K562 (cell line): ENCODE results near the gene RIMKLA. TPM values are rescaled to one million over a fixed set of nuclear protein-coding genes. Genes with fewer than 3 reads are reported as not detected.

Experiments used
- ATAC-seq: fragments of 200-7000 bp; cut with Tn5 transposase; 3 replicates; pipeline ENCODE4 v1.9.1; 2020; ENCODE audit warnings: moderate library complexity
- BruUV-seq: library from RNA; stranded (reverse); fragments of 400-500 nt; replicated peaks from 2 replicates; lab custom pipeline; 2021; lab: Mats Ljungman, UMichigan
- CTCF ChIA-PET: fragments of 300-600 bp; formaldehyde crosslinking; extraction: SDS; loops from one replicate; lab custom pipeline; 2021; ENCODE audit warnings: low intra/inter-chr PET ratio; lab: Yijun Ruan, JAX
- POLR2A ChIA-PET: fragments of 300-600, 350-650 bp; sonication (Branson Sonifier 250); formaldehyde crosslinking; extraction: SDS; loops from one replicate; lab custom pipeline; 2021; ENCODE audit warnings: antibody characterized with exemption, inconsistent platforms; lab: Yijun Ruan, JAX
- DNase-seq, 4 experiments: peaks; one replicate each; pipeline versions ENCODE4 v3.0.0 to v3.0.0-alpha.2; 2011 to 2018; ENCODE audit warnings: low spot score in 3 of 4, mixed read lengths in 3 of 4; ENCODE audit errors: extremely low read depth in 1 of 4
- FAIRE-seq: peaks from 2 replicates; lab custom pipeline; 2011; peaks lifted over from hg19 to GRCh38; lab: Jason Lieb, UNC
- H2AFZ ChIP-seq: 2 replicates; pipeline ENCODE4 v1.6.0; 2011; ENCODE audit warnings: low read depth, low read length, control low read depth, inconsistent platforms
- H3K27ac ChIP-seq: fragments of 200-600 bp; 3 replicates; pipeline ENCODE4 v1.8.0; 2011; ENCODE audit warnings: low read depth, mild to moderate bottlenecking, control low read depth, inconsistent platforms, low read length, moderate library complexity, mixed read lengths; ENCODE audit errors: extremely low read depth
- H3K27me3 ChIP-seq, 2 experiments: fragments of 300-600 bp in 1 of 2; 2 replicates in 1 of 2; 3 replicates in 1 of 2; pipeline versions ENCODE4 v1.6.0 to v1.8.0; 2011; ENCODE audit warnings: inconsistent platforms in 2 of 2, low read length in 2 of 2, mild to moderate bottlenecking in 1 of 2, mixed read lengths in 1 of 2, moderate library complexity in 1 of 2; ENCODE audit not compliant: control insufficient read depth in 2 of 2, insufficient read depth in 2 of 2
- H3K36me3 ChIP-seq: fragments of 300-600 bp; 3 replicates; pipeline ENCODE4 v1.8.0; 2011; ENCODE audit warnings: mild to moderate bottlenecking, low read length, inconsistent platforms; ENCODE audit not compliant: control insufficient read depth, insufficient read depth
- H3K4me1 ChIP-seq, 2 experiments: fragments of 200-600 bp in 1 of 2; replicated peaks in 1 of 2; 2 replicates in 1 of 2; 3 replicates in 1 of 2; pipeline versions ENCODE4 v1.5.1 to v1.8.0; 2011; ENCODE audit warnings: inconsistent platforms in 2 of 2, low read length in 2 of 2, mild to moderate bottlenecking in 1 of 2, mixed read lengths in 1 of 2, moderate library complexity in 1 of 2; ENCODE audit not compliant: control insufficient read depth in 2 of 2, insufficient read depth in 2 of 2
- H3K4me2 ChIP-seq: 2 replicates; pipeline ENCODE4 v1.6.1; 2011; ENCODE audit warnings: low read length, control low read depth, inconsistent platforms, mixed read lengths; ENCODE audit not compliant: insufficient read depth
- H3K4me3 ChIP-seq: fragments of 200-600 bp; sonication (generic), shearing (Covaris generic); 2 replicates; pipeline ENCODE4 v1.5.1; 2016; ENCODE audit warnings: control low read depth, inconsistent platforms
- H3K79me2 ChIP-seq: fragments of 200-600 bp; 3 replicates; pipeline ENCODE4 v1.8.0; 2011; ENCODE audit warnings: low read length, inconsistent platforms; ENCODE audit not compliant: control insufficient read depth, insufficient read depth
- H3K9ac ChIP-seq, 2 experiments: 2 replicates each; pipeline versions ENCODE4 v1.6.0 to v1.6.1; 2011; ENCODE audit warnings: low read depth in 2 of 2, low read length in 2 of 2, control low read depth in 1 of 2, inconsistent platforms in 1 of 2, mild to moderate bottlenecking in 1 of 2, mixed read lengths in 1 of 2; ENCODE audit not compliant: insufficient read depth in 1 of 2
- H3K9me1 ChIP-seq: one replicate; pipeline ENCODE4 v1.6.0; 2011; ENCODE audit warnings: inconsistent platforms, mild to moderate bottlenecking, low read length, moderate library complexity; ENCODE audit not compliant: control insufficient read depth, insufficient read depth
- H3K9me3 ChIP-seq: replicated peaks from 2 replicates; pipeline ENCODE4 v1.5.1; 2011; ENCODE audit warnings: low read depth, low read length, inconsistent platforms; ENCODE audit not compliant: control insufficient read depth, insufficient read depth
- H4K20me1 ChIP-seq: replicated peaks from 2 replicates; pipeline ENCODE4 v1.6.1; 2011; ENCODE audit warnings: low read length, inconsistent platforms, mixed read lengths; ENCODE audit not compliant: control insufficient read depth, insufficient read depth
- E2F1 ChIP-seq: sonication (generic); formaldehyde crosslinking; IDR thresholded peaks from 2 replicates; pipeline ENCODE4 v1.8.1; 2023; ENCODE audit warnings: mild to moderate bottlenecking, missing genetic modification reagents, moderate library complexity
- PYGO2 ChIP-seq: fragments of 450-650 bp; IDR thresholded peaks from 2 replicates; pipeline ENCODE4 v1.6.1; 2016; ENCODE audit warnings: mild to moderate bottlenecking, missing genetic modification characterization, moderate library complexity, missing compliant biosample characterization
- SNIP1 ChIP-seq: fragments of 450-650 bp; IDR thresholded peaks from 2 replicates; pipeline ENCODE4 v1.7.1; 2017; ENCODE audit warnings: low read depth, mild to moderate bottlenecking
- in situ Hi-C: fragments of 300-500 bp; cut with MboI; formaldehyde crosslinking; loops from 4 replicates; pipeline ENCODE4 v1.15.0; 2018; ENCODE audit warnings: inconsistent platforms, mixed read lengths
- intact Hi-C: fragments of 100-400 bp; cut with micrococcal nuclease; formaldehyde crosslinking; loops from 2 replicates; pipeline ENCODE4 v1.14.2; 2022
- polyA plus RNA-seq, 8 experiments: library from polyadenylated mRNA; depleted of rRNA in 4 of 8; stranded (reverse) in 5 of 8; unstranded in 3 of 8; fragments of >200 nt; fragmentation: Nextera tagmentation in 2 of 8; fragmentation: Illumina TruSeq in 1 of 8; extraction: Ambion mirVana in 2 of 8; extraction: Trizol in 1 of 8; gene quantifications; 2 replicates each; pipeline versions ENCODE4 v1.2.1 to v1.2.3, GENCODE V29; 2011 to 2014; ENCODE audit warnings: inconsistent platforms in 1 of 8, missing spikeins in 1 of 8
- total RNA-seq, 7 experiments: library from RNA; depleted of rRNA in 6 of 7; stranded (reverse); fragments of >200 nt in 6 of 7; fragmentation: Illumina TruSeq in 2 of 7; extraction: Trizol in 2 of 7; gene quantifications; 2 replicates each; pipeline versions ENCODE4 v1.2.1 to v1.2.3, GENCODE V29; 2011 to 2021; ENCODE audit warnings: low replicate concordance in 1 of 7
- TF ChIP-seq, protein P1 (sequence below): fragments of 250-450 bp; sonication (Bioruptor Pico); IDR thresholded peaks from 2 replicates; pipeline ENCODE4 v1.5.0; 2021
- TF ChIP-seq, protein P2 (sequence below): fragments of 450-650 bp; IDR thresholded peaks from 2 replicates; pipeline ENCODE4 v1.6.1; 2016; ENCODE audit warnings: antibody characterized with exemption

The RIMKLA gene
- total and polyA plus RNA-seq, 9 of the 15 experiments (the other 6 are each of a cell fraction or from before 2014, with no cell fraction given) = 0.02 TPM; not detected in 8

- TF ChIP-seq, protein P1, sequence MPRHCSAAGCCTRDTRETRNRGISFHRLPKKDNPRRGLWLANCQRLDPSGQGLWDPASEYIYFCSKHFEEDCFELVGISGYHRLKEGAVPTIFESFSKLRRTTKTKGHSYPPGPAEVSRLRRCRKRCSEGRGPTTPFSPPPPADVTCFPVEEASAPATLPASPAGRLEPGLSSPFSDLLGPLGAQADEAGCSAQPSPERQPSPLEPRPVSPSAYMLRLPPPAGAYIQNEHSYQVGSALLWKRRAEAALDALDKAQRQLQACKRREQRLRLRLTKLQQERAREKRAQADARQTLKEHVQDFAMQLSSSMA = no peak
- TF ChIP-seq SNIP1 = no peak
- TF ChIP-seq, all 486 proteins: peak for 0
Observed at GRCh38 chr1:42369471-42369870, 11.1 kb upstream of the RIMKLA start (continued).

DNA sequence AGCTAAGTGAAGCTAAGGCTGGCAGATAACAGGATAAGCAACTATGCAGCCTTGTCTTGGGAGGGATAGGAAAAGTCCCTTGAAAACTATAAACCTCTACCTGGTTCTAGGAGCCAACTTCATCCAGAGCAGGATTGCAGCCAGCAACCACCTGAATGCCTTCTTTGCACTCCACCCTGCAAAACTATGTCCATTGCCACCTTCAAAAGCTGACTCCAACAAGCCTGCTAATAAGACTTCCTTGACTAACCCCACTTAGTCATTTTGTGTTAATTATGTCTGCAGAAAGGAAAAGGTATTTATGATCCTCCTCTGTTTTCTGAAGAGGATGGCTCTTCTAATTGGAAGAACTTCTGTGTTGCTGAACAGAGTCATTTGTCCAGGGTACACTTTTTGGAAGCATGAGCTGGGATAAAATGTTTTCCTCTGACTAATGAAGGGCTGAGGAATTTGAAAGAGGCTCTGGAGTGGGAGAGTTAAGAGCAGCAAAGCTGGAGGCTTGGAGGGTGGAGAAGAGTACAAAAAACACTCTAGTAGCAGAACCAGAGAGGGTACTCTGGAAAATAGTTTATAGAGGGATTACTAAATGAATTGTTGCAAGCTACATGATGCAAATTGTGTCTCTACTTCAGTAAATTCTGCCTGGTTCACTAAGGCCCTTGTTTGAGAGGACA lies 9.6 kb upstream of the RIMKLA start:
- Histone ChIP-seq H3K27me3 (peaks cover 10 to 13% of the 10 kb centered on the region in 2 experiments; a peak in 3 of 5 replicates), H3K27ac (no peak overlapping the region), H3K9ac (no peak overlapping the region), H3K4me1 (no peaks in the 10 kb centered on the region), H4K20me1 (no peaks in the 10 kb centered on the region), H3K79me2 (no peaks in the 10 kb centered on the region), H3K36me3 (no peaks in the 10 kb centered on the region), H3K4me2 (no peak overlapping the region), H3K9me1 (no peaks in the 10 kb centered on the region), H3K4me3 (no peak overlapping the region), H3K9me3 (no peaks in the 10 kb centered on the region), H2AFZ (no peak overlapping the region)
- FAIRE-seq (no peak), ATAC-seq (no peak), DNase-seq (no peak)
- BruUV-seq = no TSS peak
- intact Hi-C loops = no loop called here
- in situ Hi-C loops = no loop called here
- TF ChIP-seq, protein P2, sequence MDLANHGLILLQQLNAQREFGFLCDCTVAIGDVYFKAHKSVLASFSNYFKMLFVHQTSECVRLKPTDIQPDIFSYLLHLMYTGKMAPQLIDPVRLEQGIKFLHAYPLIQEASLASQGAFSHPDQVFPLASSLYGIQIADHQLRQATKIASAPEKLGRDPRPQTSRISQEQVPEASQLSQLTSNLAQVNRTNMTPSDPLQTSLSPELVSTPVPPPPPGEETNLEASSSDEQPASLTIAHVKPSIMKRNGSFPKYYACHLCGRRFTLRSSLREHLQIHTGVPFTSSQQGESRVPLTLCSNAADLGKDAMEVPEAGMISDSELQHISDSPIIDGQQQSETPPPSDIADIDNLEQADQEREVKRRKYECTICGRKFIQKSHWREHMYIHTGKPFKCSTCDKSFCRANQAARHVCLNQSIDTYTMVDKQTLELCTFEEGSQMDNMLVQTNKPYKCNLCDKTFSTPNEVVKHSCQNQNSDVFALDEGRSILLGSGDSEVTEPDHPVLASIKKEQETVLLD = no peak
- TF ChIP-seq E2F1 (CRISPR knock-in tag) = no peak
- TF ChIP-seq PYGO2 (tag) = no peak
- POLR2A ChIA-PET = interaction anchor here (1.0 kb wide), 1 partner anchor 14 kb away, joined by 3 read pairs; no protein-coding TSS in a partner anchor
- CTCF ChIA-PET = no interaction called here
